Esophagus muscularis mucosa (tissue), 4 donors: ENCODE measurements around the gene SDS.

Experiments used
- CTCF ChIP-seq, 3 experiments: fragments of 200-600 bp in 2 of 3; fragments of 450-650 bp in 1 of 3; sonication (generic) in 2 of 3; IDR thresholded peaks; one replicate each; pipeline ENCODE4 v1.5.1; 2017 to 2019; ENCODE audit warnings: antibody characterized with exemption in 3 of 3, mild to moderate bottlenecking in 2 of 3, moderate library complexity in 1 of 3
- EP300 ChIP-seq: sonication (generic); formaldehyde crosslinking; IDR thresholded peaks from one replicate; pipeline ENCODE4 v1.6.1; 2017; ENCODE audit warnings: antibody characterized with exemption
- POLR2A ChIP-seq: fragments of 450-650 bp; IDR thresholded peaks from one replicate; pipeline ENCODE4 v1.6.1; 2017; ENCODE audit warnings: antibody characterized with exemption, moderate library complexity, mild to moderate bottlenecking, low read depth

- TF ChIP-seq POLR2A = no peak
- TF ChIP-seq CTCF (IDR thresholded peaks at IDR 0.05) = no peak
- TF ChIP-seq EP300 = no peak
Measured at GRCh38 chr12:113449299-113449698, 45.6 kb upstream of the SDS start.
